OCI-LY7 (cell line): Measurements from ENCODE around the gene CTBS. TPM values are rescaled to one million over a fixed set of nuclear protein-coding genes. Genes with fewer than 3 reads are reported as not detected.

Experiments used
- BruUV-seq: library from RNA; stranded (reverse); fragments of 400-500 nt; replicated peaks from 2 replicates; lab custom pipeline; 2021; lab: Mats Ljungman, UMichigan
- CTCF ChIA-PET: fragments of 300-600 bp; sonication (Branson Sonifier 250); formaldehyde crosslinking; loops from one replicate; lab custom pipeline; 2022; ENCODE audit warnings: antibody characterized with exemption; ENCODE audit not compliant: unreplicated experiment; lab: Charles Lee
- POLR2A ChIA-PET: fragments of 300-600 bp; sonication (Branson Sonifier 250); formaldehyde crosslinking; loops from one replicate; lab custom pipeline; 2022; ENCODE audit warnings: antibody characterized with exemption; lab: Charles Lee
- DNase-seq: peaks from one replicate; pipeline ENCODE4 v3.0.0-alpha.2; 2015; ENCODE audit warnings: low spot score
- H2AFZ ChIP-seq: fragments of 200-600 bp; sonication (generic), shearing (Covaris generic); 2 replicates; pipeline ENCODE4 v1.6.1; 2014; ENCODE audit warnings: mild to moderate bottlenecking, antibody characterized with exemption, low read length, moderate library complexity
- H3K27ac ChIP-seq: fragments of 200-600 bp; sonication (generic); 2 replicates; pipeline ENCODE4 v1.5.1; 2014; ENCODE audit warnings: mixed run types, low read depth, mild to moderate bottlenecking, moderate library complexity, low read length, inconsistent platforms; ENCODE audit not compliant: poor library complexity, severe bottlenecking
- H3K36me3 ChIP-seq: fragments of 200-600 bp; sonication (generic); 2 replicates; pipeline ENCODE4 v1.6.1; 2014; ENCODE audit warnings: mild to moderate bottlenecking, antibody characterized with exemption, low read length, moderate library complexity, mixed read lengths; ENCODE audit not compliant: insufficient read depth
- H3K4me1 ChIP-seq: fragments of 200-600 bp; sonication (generic); 2 replicates; pipeline ENCODE4 v1.5.1; 2014; ENCODE audit warnings: mild to moderate bottlenecking, low read length; ENCODE audit not compliant: insufficient read depth, poor library complexity, severe bottlenecking
- H3K4me2 ChIP-seq: fragments of 200-600 bp; sonication (generic); 2 replicates; pipeline ENCODE4 v1.6.1; 2014; ENCODE audit warnings: mild to moderate bottlenecking, low read length
- H3K4me3 ChIP-seq: fragments of 200-600 bp; sonication (generic); 2 replicates; pipeline ENCODE4 v1.5.1; 2014; ENCODE audit warnings: mild to moderate bottlenecking, low read depth, low read length; ENCODE audit not compliant: poor library complexity, severe bottlenecking
- H3K79me2 ChIP-seq: fragments of 200-600 bp; sonication (generic); 2 replicates; pipeline ENCODE4 v1.6.1; 2016; ENCODE audit warnings: low read depth, mild to moderate bottlenecking, low read length, moderate library complexity, mixed read lengths; ENCODE audit not compliant: insufficient read depth
- H3K9me2 ChIP-seq: fragments of 200-600 bp; sonication (generic); 2 replicates; pipeline ENCODE4 v1.6.1; 2016; ENCODE audit warnings: mild to moderate bottlenecking, low read length, mixed read lengths; ENCODE audit not compliant: insufficient read depth
- H3K9me3 ChIP-seq: fragments of 200-600 bp; sonication (generic); 2 replicates; pipeline ENCODE4 v1.6.1; 2014; ENCODE audit warnings: mild to moderate bottlenecking, mixed run types, low read length, mixed read lengths
- H4K20me1 ChIP-seq: fragments of 200-600 bp; sonication (generic); 2 replicates; pipeline ENCODE4 v1.6.1; 2014; ENCODE audit warnings: mild to moderate bottlenecking, antibody characterized with exemption, low read length, moderate library complexity, mixed read lengths; ENCODE audit not compliant: insufficient read depth
- CTCF ChIP-seq: fragments of 200-600 bp; sonication (generic); conservative IDR thresholded peaks from 2 replicates; pipeline ENCODE4 v1.5.1; 2014; ENCODE audit warnings: mild to moderate bottlenecking, antibody characterized with exemption, low read length, moderate library complexity, mixed read lengths
- EZH2phosphoT487 ChIP-seq: fragments of 200-600 bp; sonication (generic); IDR thresholded peaks from 2 replicates; pipeline ENCODE4 v1.6.1; 2018; ENCODE audit warnings: low read depth, borderline replicate concordance, mild to moderate bottlenecking, mixed run types, antibody characterized with exemption, low read length, moderate library complexity, mixed read lengths
- intact Hi-C: fragments of 100-400 bp; cut with micrococcal nuclease; formaldehyde crosslinking; loops from one replicate; pipeline ENCODE4 v1.10.0; 2022; ENCODE audit not compliant: unreplicated experiment
- total RNA-seq, 2 experiments: library from RNA; depleted of rRNA in 1 of 2; stranded (reverse); fragments of >200 nt in 1 of 2; shearing (Covaris generic) in 1 of 2; gene quantifications; 2 replicates each; pipeline ENCODE4 v1.2.3, GENCODE V29; 2014 to 2022

CTBS gene
- total RNA-seq, 2 experiments from 2014 or later, result 4.5 to 9.3 TPM

GRCh38 chr1:84571150-84571535 is 3.1 kb downstream of the CTBS start:
- no TSS peak for BruUV-seq
- H3K79me2 ChIP-seq, result peaks cover 6% of the 10 kb centered on the region; the same call in 1 of the 2 replicates
- H3K4me2 ChIP-seq, result no peak overlapping the region
- CTCF ChIA-PET, result no interaction called here
- TF ChIP-seq CTCF, result no peak
- TF ChIP-seq EZH2phosphoT487, result no peak
- H3K9me2 ChIP-seq, result no peaks in the 10 kb centered on the region
- no peak for DNase-seq
- H3K4me1 ChIP-seq, result peaks cover 20% of the 10 kb centered on the region
- H3K36me3 ChIP-seq, result peaks cover 4% of the 10 kb centered on the region; the same call in 1 of the 2 replicates
- intact Hi-C loops, result loop anchor here (5.0 kb wide), 2 partner anchors 121 to 494 kb away; partner anchors contain the start of gene SSX2IP
- H3K27ac ChIP-seq, result no peak overlapping the region
- H2AFZ ChIP-seq, result no peak overlapping the region
- POLR2A ChIA-PET, result no interaction called here
- no peak overlapping the region for H3K4me3 ChIP-seq
- H4K20me1 ChIP-seq, result no peaks in the 10 kb centered on the region
- no peaks in the 10 kb centered on the region for H3K9me3 ChIP-seq

- Histone ChIP-seq H3K9me2 (no peaks in the 10 kb centered on the region), H2AFZ (no peak overlapping the region), H3K36me3 (peaks cover 4% of the 10 kb centered on the region; the same call in 1 of the 2 replicates), H3K79me2 (peaks cover 6% of the 10 kb centered on the region; the same call in 1 of the 2 replicates), H3K4me2 (no peak overlapping the region), H3K4me1 (peaks cover 20% of the 10 kb centered on the region), H4K20me1 (no peaks in the 10 kb centered on the region), H3K9me3 (no peaks in the 10 kb centered on the region), H3K4me3 (no peak overlapping the region), H3K27ac (no peak overlapping the region)
- BruUV-seq, result no TSS peak
- no peak for DNase-seq
- ChIA-PET POLR2A (no interaction called here), CTCF (no interaction called here)
- intact Hi-C loops, result loop anchor here (5.0 kb wide), 2 partner anchors 122 to 493 kb away; partner anchors contain the start of gene SSX2IP
- no peak for TF ChIP-seq CTCF
- TF ChIP-seq EZH2phosphoT487, result no peak
These were observed 3.6 kb downstream of the CTBS start for GRCh38 chr1:84570436-84571149.

GRCh38 chr1:84569216-84569615 is 5.0 kb downstream of the CTBS start:
- ChIA-PET POLR2A (interaction anchor here (0.6 kb wide), 1 partner anchor 17 kb away, joined by 6 read pairs; no protein-coding TSS in a partner anchor), CTCF (no interaction called here)
- Histone ChIP-seq H4K20me1 (no peaks in the 10 kb centered on the region), H3K4me2 (no peak overlapping the region), H3K27ac (no peak overlapping the region), H3K4me3 (no peak overlapping the region), H3K36me3 (peaks cover 4% of the 10 kb centered on the region; the same call in 1 of the 2 replicates), H3K9me3 (no peaks in the 10 kb centered on the region), H3K9me2 (no peaks in the 10 kb centered on the region), H3K79me2 (peaks cover 6% of the 10 kb centered on the region; the same call in 1 of the 2 replicates), H2AFZ (no peak overlapping the region), H3K4me1 (peaks cover 12% of the 10 kb centered on the region)
- BruUV-seq, result no TSS peak
- no peak for DNase-seq
- TF ChIP-seq CTCF (no peak), EZH2phosphoT487 (no peak)
- intact Hi-C loops, result no loop called here
